Stimulated activated CD4-positive, alpha-beta T cell treated with anti-CD3 and anti-CD28 coated beads, TNF-alpha, amount 100 ng/mL, for 48 hours (primary cell): ENCODE measurements around the gene SLC25A6.
"Not testable (repeated sequence)": the region's sequence is repeated elsewhere in the genome, so short reads cannot be mapped to it uniquely, and the experiment has no call there.

Source experiments
- DNase-seq, 3 donors: peaks; one replicate each; pipeline ENCODE4 v3.0.0-alpha.2; 2020; ENCODE audit warnings: low read depth in 3 of 3

The SLC25A6 gene

GRCh38 chrX:1391707-1392375 is at the start of gene SLC25A6:
Gene SLC25A6 (minus strand): TSS chrX:1392113. CDS start chrX:1392009, 104 bp downstream.
- DNase-seq: peak; percentile 99

GRCh38 chrX:1440506-1440905 is 48.6 kb upstream of the SLC25A6 start:
- DNase-seq: no peak

- no peak for DNase-seq
These were observed 43.5 kb upstream of the SLC25A6 start for GRCh38 chrX:1435241-1435895.

GRCh38 chrX:1434871-1435240 is 42.9 kb upstream of the SLC25A6 start:
- no peak for DNase-seq

- DNase-seq: no peak
These were observed 41.9 kb upstream of the SLC25A6 start for GRCh38 chrX:1433646-1434357.

DNA sequence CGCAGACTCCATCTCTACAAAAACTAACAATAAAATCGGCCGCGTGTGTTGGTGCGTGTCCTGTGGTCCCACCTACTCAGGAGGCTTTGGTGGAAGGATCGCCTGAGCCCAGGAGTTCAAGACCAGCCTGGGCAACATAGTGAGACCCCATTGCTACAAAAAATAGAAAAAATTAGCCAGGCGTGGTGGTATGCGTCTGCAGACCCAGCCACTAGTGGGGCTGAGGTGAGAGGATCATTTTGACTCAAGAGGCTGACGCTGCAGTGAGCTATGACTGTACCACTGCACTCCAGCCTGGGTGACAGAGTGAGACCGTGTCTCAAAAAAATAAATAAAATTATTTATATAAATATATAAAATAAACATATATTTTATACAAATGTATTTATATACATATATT is 38.5 kb upstream of the SLC25A6 start:
- DNase-seq: no peak

GRCh38 chrX:1427756-1428155 is 35.8 kb upstream of the SLC25A6 start:
- DNase-seq: no peak

- not testable (repeated sequence) for DNase-seq
These were observed 34.4 kb upstream of the SLC25A6 start for GRCh38 chrX:1426321-1426720.

DNA sequence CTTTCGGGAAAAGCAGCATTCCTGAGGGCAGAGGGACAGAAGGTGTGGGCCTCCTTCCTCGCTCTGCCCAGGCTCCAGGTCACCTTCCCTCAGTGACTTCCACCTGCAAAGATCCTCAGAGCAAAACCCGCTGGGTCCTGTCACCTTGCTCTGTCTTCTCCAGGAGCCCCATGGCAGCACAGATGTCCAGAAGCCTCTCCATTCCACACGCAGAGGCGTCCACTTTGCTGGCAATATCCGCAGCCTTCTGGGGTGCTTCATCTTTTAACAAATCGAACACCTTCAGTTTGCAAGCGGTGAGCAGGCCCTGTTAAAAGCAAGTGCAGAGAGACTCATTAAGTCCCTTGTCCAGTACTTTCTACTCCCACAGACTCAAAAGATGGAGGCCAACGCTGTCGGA is 33.5 kb upstream of the SLC25A6 start:
- no peak for DNase-seq

DNA sequence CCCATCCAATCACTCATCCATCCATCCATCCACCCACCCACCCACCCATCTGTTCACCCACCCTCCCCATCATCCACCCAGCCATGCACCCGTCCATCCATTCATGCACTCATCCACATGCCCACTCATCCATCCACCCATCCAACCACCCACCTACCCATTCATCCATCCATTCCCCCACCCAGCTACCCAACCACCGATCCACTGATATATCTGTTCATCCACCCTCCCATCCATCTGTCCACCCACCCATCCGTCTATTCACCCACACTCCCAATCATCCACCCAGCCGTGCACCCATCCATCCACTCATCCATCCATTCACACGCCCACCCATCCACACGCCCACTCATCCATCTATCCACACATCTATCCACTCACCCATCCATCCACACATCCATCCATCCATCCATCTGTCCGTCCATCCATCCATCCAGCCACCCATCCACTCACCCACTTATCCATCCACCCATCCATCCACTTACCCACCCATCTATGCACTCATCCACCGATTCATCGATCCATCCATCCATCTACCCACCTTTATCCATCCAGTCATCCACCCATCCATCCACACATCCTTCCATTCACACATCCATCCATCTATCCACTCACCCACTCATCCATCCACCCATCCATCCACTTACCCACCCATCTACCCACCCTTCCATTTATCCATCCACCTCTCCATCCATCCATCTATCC is 32.4 kb upstream of the SLC25A6 start:
- no peak for DNase-seq

DNA sequence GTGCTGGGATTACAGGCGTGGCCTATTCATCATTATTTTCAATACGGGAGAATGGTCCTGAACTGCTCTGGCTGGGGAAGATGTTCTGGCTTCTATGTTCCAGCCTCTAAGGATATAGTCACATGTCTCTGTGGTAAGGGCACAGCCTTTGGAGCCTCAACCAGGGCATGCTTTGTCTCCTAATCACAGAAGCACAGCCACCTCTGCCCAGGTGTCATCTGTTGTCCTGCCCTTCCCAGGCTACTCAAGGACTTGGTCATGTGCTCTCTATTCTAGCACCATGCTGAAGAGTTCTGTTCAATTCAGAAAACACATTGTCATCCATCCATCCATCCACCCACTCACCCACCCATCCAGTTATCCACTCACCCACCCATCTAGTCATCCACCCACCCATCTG is 31.3 kb upstream of the SLC25A6 start:
- DNase-seq: no peak

DNA sequence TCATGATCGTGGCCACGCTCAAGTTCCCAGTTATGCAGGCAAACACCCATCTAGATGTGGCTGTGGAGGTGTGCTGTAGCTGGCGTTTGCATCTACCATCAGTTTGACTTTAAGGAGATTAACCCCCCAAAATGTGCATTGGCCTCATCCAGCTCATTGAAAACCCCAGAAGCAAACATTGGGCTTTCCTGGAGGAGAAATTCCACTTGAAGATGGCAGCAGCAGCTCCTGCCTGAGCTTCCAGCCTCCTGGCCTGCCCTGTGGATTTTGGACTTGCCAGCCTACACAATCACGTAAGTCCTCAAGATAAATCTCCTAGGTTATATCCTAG is 30.2 kb upstream of the SLC25A6 start:
- DNase-seq: no peak

GRCh38 chrX:1421433-1422134 is 29.7 kb upstream of the SLC25A6 start:
- no peak for DNase-seq

GRCh38 chrX:1420371-1420770 is 28.5 kb upstream of the SLC25A6 start:
- no peak for DNase-seq

- no peak for DNase-seq
These were observed 27.8 kb upstream of the SLC25A6 start for GRCh38 chrX:1419545-1420355.

DNA sequence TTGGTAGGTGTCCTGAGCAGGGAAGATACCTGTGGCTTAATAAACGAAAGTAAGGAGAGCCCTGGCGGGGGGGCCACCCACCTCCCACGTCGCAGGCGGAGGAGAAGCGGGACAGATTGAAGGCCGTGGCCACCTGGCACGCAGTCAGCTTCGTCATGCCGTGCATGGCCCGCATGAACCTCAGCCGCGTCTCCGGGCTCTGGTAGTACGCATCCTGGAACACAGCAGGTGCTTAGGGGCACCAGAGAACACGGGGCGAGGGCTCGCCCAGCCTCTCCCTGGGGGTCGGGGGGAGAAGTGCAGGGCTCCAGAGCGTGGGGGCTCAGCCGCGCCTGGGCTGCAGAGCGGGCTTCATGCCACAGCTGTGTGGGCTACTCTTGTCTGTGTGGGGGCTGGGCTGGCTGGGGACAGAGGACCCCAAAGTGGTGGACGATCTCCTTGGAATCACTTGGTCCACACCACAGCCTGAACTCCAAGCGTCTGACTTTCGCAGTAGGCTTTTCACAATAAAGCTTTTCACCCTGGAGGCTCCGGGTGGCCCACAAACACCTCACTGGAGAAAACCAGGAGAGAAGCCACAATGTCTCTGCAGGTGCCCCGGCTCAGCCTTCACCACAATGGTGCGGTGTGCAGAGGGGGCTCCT is 27.1 kb upstream of the SLC25A6 start:
- no peak for DNase-seq

- no peak for DNase-seq
These were observed 26.2 kb upstream of the SLC25A6 start for GRCh38 chrX:1417921-1418771.

DNA sequence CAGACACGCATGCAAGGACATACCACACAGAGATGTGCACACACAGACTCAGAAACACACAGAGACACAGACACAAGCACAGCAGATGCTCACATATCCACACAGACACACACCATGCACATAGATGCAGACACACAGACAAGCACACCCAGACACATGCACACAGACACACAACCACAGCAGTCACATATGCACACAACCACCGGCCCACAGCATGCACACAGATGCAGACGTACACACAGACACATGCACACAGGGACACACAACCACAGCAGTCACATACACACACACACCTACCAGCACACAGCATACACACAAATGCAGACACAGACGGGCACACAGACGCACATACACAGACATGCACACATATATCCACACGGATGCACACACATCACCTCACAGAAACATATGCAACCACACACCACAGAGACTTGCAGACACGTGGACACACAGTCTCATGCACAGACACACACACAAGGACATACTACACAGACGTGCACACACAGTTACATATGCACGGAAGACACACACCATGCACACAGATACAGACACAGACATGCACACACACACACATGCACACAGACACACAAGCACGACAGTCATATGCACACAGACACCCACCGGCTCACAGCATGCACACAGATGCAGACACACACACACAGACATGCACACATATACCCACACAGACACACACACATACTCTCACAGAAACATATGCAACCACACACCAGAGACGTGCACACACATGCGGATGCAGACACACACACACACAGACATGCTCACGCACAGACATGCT is 25.2 kb upstream of the SLC25A6 start:
- DNase-seq: no peak

- DNase-seq: no peak
These were observed 24.4 kb upstream of the SLC25A6 start for GRCh38 chrX:1416327-1416784.
